HG03159 (cell line): Measurements from ENCODE around the gene CERT1.

ENCODE experiments used
- ATAC-seq: cut with Tn5 transposase; IDR thresholded peaks from one replicate; pipeline ENCODE4 v1.9.1; 2021; ENCODE audit warnings: mild to moderate bottlenecking, moderate library complexity; ENCODE audit not compliant: unreplicated experiment

The CERT1 gene

DNA sequence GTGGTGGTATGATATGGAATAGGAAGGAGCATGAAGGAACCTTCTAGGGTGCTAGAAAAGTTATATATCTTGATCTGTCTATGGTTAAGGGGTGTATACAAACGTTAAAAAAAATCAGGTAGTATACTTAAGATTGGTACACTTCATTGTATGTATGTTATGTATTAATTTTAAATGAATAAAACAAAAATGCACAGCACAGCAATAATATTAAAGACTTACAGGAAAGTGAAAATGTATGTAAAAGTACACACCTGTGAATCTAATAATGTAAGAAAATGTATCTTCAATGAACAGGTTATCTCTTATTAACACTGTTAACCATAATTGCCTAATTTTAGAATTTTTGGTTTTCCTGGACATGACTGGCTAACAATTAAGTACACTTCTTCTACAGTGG, 97.2 kb downstream of the CERT1 start:
- no peak for ATAC-seq

DNA sequence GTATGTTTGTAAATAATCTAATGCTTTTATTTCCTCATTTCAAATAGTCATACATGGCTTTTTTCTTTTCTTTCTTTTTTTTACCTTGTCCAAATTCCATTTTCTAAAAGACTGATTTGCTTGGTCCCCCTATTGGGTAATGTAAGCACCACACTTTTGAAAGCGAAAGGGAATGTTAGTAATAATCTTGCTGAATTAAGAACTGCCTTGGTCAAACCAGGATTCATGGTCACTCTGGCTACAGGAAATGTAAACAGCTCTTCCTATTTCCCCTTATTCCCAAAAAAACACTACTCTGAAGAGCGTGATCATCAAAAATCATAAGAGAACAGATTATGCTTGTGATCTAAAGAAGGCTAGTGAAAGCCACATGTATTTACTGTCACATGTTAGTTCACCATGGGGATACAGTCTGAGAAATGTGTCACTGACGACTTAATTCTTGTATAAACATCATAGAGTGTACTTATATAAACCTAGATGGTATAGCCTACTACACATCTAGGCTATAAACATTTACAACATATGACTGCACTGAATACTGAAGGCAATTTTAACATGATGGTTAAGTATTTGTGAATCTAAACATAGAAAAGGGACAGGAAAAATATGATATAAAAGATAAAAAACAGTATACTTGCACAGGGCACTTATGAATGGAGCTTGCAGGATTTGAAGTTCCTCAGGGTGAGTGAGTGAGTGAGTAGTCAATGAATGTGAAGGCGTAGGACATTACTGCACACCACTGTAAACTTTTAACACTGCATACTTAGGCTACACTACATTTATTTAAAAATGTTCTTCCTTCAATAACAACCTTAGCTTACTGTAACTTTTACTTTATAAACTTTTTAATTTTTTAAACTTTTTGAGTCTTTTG, 99.1 kb downstream of the CERT1 start:
- ATAC-seq, result no peak

DNA sequence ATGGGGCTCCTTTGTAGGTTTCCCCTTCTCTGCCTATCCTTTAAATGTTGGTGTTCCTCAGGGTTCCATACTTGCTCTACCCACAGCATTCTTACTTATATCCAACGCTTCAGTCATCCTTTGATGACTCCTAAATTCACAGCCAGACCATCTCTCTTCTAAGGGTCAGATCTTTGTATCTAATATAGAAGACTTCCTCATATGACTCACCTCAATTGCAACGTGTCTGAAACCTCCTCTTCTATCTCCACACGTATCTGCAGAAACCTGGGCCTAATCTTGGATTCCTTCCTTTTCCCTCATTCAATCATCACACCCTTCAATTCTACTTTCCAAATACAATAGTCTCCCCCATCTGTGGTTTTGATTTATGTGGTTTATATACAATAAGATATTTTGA, 106.1 kb downstream of the CERT1 start:
- ATAC-seq, result no peak

DNA sequence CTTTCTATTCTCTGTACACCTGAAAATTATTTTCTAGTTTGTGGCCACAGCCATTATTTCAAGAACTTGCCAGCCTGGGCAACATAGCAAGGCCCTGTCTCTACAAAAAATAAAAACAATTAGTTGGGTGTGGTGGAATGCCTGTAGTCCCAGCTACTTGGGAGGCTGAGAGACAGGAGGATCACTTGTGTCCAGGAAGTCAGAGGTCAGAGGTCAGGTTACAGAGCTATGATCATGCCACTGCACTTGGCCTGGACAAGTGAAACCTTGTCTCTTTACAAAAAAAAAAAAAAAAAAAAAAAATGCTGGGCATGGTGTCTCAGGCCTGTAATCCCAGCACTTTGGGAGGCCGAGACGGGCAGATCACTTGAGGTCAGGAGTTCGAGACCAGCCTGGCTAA, 116.2 kb downstream of the CERT1 start:
- no peak for ATAC-seq

DNA sequence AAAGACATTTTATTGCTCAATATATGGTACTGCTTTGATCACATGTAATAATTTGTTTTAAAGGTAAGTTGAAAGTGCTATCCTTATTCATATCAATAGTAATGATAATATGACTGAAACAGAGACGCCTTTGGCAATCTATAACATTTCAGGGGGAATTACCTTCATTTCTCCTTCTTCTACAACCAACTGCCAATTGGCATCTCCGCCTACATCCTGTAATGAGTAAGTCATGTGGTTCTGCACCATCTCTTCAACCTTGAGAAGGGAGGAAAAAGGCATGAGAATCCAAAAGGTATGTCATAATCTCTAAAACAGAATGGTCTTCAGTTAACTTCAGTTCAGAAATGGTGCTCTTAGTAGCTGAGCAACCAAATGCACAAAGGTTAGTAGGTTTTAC, 122.0 kb downstream of the CERT1 start:
- ATAC-seq, result no peak

DNA sequence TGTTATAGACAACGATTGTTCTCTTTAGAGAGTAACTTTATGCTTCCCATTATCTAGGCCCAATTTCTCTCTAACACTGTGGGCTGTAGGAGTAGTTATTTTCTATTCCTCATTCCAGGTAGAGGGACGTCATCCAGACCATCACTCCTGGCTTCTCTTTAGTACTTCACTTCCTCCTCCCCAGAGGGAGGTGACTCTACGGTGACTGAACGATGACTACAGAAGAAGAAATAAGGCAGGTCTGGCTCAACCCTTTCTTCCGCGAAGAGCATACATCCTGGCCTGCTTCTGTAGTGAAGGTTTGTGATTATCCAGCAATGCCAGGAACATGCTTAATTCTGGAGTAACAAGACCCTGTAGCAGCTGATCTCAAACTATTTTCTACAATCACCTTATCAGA, 123.6 kb downstream of the CERT1 start:
- ATAC-seq, result no peak

DNA sequence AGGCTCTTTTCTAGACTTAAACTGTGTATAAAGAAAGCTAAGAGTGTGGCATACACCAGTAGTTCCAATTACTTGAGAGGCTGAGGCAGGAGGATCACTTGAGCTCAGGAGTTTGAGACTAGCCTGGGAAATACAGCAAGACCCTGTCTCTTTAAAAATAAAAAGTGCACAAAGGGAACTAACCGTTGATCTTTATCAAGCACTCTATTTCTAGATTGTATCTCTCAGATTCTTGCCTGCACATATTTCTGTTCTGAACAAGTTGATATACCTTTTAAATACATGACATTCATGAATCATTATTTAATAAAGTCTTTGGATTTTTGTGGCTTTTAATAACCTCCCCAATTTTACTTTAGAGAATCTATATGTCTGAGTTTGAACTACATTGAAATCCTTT, 127.2 kb downstream of the CERT1 start:
- ATAC-seq, result no peak

DNA sequence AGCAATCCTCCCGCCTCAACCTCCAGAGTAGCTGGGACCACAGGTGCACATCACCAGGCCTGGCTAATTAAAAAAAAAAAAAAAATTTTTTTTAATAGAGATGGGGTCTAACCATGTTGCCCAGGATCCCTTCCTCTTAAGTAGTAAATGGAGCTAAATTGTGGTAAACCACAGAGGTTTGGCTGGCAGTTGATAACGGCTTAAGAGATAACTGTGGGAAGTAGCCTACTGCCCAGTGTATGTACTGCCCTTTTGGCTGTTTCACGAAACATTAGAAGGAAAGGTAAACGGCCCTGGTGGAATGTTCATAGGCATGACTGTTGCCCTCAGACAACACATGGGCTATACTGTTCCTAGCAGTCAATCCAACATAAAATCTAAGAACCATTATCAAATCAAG, 130.0 kb downstream of the CERT1 start:
- no peak for ATAC-seq

DNA sequence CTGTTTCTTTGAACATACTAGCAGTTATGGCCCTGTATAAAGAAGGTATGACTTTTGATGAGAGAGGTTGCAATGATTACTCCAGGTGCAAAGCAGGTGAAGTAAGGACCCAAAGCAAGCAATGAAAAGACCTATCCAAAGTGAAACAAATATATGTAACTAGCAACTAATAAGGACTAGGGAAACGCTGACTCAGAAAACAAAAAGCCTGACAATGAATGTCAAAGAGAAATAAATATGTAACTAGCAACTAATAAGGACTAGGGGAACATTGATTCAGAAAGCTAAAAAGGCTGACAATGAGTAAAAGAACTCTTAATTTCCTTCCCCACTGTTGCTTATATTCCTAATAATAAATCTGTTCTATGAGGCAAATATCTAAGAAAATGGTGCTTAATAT, 131.3 kb downstream of the CERT1 start:
- ATAC-seq, result no peak

DNA sequence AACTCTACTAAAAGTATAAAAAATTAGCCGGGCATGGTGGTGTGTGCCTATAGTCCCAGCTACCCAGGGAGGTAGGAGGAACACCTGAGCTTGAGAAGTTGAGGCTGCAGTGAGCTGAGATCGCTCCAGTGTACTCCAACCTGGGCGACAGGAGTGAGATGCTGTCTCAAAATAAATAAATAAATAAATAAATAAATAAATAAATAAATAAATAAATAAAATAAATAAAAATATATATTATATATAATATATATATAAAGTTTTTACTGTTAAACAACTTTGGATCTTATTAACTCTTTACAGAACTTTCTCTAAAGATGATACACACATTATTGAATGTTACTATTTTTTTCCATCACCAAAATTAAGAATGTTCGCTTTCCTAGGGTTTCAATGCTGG, 136.0 kb downstream of the CERT1 start:
- no peak for ATAC-seq

DNA sequence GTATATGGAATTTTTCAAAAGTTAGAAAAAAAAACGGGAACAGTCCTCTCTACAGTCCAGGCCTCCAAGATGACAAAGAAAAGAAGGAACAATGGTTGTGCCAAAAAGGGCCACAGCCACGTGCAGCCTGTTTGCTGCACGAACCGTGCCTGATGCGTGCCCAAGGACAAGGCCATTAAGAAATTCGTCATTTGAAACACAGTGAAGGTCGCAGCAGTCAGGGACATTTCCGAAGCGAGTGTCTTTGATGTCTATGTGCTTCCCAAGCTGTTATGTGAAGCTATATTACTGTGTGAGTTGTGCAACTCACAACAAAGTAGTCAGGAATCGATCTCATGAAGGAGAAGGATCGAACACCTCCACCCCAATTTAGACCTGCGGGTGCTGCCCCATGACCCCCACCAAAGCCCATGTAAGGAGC, 137.0 kb downstream of the CERT1 start:
- ATAC-seq, result no peak

DNA sequence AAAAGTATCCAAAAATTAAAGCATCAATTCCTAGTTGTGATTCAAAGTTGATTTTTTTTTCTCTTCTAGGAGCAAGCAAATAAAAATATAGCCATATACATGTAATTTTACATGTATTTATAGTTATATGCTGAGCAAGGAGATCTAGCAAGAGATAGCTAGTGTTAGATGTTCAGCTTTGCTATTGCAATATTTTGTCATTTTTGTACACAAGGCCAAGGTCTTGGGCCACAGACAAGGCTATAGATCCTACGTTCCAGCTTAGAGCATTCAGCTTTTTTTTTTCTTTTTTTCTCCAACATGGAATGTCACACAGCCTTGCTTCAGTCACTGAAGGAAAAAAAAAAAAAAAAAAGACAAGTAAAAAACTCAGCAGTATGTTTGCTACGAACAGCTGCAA, 137.6 kb downstream of the CERT1 start:
- ATAC-seq, result no peak

DNA sequence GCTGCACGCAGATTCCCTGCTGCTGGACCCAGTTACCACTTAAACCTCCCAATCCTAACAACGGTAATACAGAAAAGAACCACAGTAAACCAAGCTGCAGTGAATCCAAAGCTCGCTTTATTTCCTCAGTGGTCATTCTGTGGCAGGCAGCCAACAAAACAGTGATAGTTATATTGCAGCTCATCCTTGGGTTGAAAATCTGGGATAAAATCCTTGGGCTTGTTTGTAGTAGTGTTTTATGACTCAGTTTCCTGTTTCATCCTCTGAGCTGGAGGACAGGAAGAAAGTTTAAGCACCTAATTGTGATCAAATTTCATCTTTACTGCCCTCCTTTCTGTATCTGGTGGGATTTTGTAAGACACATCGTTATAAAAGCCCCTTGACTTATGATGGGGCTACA, 143.0 kb downstream of the CERT1 start:
- ATAC-seq, result no peak

DNA sequence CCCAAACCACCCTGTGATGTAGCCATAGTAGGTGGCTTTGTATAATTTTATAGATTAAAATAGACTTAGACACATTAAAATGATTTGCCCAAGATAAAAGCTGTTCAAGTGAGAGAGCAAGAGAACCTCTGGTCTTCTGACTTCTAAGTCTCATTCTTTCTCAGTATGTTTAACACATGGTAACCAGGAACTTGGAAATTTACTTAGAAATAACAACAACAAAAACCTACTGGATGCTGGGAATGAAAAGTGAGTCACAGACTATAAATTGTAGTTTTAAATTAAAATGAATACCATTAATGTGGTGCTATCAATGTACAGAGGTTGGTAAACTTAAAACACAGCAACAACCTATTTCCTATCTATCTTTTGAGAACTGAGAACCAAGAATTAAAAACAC, 144.0 kb downstream of the CERT1 start:
- ATAC-seq, result no peak

DNA sequence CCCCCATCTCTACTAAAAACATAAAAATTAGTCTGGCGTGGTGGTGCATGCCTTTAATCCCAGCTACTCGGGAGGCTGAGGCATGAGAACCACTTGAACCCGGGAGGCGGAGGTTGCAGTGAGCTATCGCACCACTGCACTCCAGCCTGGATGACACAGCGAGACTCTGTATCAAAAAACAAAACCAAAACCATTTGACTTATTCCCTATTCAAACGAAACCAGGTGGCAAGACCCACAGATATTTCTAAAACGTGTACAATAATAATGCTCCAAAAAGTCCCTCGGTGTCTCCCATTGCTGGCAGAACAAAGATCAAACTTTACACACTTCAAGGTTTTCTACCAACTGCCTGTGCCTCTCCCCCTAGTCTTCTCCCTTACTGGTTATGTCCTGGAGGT, 144.6 kb downstream of the CERT1 start:
- no peak for ATAC-seq

DNA sequence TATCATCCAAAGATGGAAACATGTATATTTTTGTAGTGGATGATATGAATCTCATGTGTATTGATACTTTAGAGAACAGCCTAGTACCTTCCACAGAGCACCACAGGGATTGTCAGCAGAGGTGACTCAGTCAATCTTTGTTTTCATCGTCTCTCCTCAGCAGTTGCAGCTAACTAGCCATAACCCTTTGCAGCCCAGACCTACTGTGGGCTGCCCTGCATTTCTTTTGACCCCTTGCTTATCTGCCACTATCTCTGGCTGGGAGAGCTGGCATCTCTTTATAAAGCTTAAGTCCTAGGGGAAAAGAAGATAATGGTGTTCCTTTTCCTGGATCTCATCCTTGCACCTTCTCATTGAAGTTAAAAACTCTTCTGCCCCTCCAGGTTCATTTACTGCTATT, 145.7 kb downstream of the CERT1 start:
- ATAC-seq, result no peak

DNA sequence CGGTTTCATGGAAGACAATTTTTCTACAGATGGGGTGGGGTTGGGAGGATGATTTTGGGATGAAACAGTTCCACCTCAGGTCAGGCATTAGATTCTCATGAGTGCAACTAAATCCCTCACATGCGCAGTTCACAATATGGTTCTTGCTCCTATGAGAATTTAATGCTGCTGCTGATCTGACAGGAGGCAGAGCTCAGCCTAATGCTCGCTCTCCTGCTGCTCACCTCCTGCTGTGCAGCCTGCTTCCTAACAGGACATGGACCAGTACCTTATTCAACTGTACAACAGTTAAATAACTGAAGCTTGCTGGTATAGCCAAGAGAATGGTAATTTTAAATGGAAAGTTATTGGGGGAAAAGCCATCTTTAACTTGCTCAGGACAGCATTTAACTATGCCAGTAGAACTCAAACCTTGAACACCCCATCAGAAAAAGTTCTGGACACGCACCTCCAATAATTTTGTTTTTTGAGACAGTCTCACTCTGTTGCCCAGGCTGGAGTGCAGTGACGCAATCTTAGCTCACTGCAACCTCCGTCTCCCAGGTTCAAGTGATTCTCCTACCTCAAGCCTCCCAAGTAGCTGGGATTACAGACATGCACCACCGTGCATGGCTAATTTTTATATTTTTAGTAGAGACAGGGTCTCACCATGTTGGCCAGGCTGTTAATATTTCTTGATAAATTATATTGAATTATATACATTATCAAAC, 146.7 kb downstream of the CERT1 start:
- ATAC-seq, result no peak

DNA sequence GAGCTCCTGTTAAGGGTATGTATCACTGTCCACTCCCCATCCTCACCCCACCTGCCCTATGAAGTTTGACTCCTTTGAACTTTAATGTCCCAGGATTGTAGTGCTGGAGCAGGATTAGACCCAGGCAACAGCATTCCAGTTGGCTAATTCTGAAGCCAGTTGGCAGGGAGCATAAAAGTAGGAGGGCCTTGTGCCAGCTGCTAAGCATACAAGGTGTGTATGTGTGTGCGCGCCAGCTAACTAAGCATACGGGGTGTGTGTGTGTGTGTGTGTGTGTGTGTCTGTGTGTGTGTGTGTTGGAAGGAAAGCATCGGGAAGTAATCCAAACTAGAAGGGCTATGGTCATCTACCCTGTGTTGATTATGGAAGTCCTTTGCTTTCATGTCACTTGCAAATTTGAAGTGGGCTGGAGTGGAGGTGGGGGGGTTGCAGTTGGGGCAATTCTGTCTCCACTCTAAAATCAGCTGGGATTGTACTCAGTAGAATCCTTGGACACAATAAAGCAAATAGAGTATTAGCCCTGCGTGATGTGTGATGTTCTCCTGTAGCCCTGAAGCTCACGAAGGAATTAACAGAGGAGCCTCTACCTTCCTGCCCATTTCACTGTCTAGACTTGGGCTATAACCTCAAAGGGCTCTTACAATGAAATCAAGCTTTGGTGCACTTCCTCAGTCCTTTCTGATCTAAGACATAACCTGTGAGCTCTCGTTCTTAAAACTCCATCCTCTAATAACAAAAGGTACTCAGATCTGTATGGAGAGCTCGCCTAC, 147.5 kb downstream of the CERT1 start:
- no peak for ATAC-seq

DNA sequence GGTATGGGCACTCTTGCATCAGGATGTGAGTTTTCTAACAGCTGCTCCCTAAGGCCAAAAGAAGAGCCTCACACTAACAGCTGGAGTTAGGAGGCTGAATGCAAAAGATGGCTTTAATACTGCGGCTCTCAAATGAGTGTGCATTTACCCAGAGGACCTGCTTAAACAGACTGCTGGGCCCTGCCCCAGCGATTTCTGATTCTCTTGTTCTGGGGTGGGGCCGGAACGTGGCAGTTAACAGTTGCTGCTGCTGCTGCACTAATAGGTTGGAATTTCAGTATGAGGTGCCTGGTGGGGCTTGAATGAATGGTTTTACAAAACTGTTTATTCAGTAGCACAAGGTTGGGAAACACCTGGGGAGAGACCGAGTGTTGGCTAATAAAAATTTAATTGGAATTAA, 148.3 kb downstream of the CERT1 start:
- ATAC-seq, result no peak

DNA sequence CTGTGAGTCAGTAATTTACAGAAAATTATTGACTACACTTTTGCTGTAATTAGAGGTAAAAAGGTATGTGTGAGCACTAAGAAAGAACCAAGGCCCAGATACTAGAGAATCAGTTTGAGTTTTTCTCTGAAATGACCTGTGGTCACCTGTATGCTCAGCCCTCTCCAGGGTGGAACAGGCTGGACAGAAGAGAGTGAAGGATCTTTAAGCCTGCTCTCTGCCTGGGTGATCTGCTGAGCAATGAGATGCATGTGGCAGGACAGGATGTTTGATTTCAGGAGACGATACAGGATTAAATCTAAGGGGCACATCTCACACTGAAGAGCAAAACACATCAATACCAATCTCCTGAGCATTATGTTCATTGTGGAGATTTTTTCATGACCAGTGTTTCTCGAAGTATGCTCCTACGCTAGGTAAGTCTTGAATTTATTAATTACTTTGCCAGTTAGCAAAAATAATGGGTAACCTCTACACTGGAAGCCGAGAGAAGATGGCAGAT, 148.9 kb downstream of the CERT1 start:
- ATAC-seq, result no peak

DNA sequence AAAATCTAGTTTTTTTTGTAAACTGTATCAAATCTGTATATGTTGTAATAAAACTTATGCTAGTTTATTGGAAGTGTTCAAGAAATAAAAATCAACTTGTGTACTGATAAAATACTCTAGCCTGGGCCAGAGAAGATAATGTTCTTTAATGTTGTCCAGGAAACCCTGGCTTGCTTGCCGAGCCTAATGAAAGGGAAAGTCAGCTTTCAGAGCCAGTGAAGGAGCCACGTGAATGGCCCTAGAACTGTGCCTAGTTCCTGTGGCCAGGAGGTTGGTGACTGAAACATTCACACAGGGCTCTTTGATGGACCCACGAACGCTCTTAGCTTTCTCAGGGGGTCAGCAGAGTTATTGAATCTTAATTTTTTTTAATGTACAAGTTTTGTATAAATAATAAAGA, 150.1 kb downstream of the CERT1 start:
- no peak for ATAC-seq

DNA sequence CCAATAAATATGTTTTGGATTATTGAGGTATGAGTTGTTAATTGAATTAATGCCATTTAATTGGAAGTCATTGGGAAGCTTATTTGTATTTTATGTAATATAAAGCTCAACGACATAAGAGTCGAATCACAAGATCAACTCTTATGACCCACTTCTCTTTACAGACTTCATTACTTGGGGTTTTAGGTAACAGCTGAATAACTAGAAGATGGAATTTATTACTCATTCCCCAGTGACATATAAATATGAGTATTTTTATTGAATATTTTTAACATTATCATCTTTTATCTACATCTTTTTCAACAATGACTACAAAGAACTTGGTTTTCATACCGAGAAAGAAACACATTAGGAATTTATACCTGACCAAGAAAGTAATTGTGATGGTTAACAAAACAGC, 153.3 kb downstream of the CERT1 start:
- no peak for ATAC-seq
